ENCODE results near the gene ATP8B4.

GRCh38 chr15:49908933-49909295 is 210.1 kb downstream of the ATP8B4 start:
- TF ChIP-seq CTCF (IDR thresholded peaks at IDR 0.05; ENCODE audit: borderline replicate concordance, extremely low read depth, low read length, poor library complexity, severe bottlenecking), result no peak
- TF ChIP-seq EZH2 (IDR thresholded peaks at IDR 0.05; ENCODE audit: borderline replicate concordance, low read depth, low read length, severe bottlenecking), result no peak

Data from DND-41 (cell line).